Measurements from ENCODE around the gene ACSL5.
"Not testable (repeated sequence)": the region's sequence is repeated elsewhere in the genome, so short reads cannot be mapped to it uniquely, and the experiment has no call there.

Gene ACSL5

GRCh38 chr10:112349521-112350085 is 24.3 kb upstream of the ACSL5 start:
- no peak for DNase-seq (ENCODE audit: low read depth)

GRCh38 chr10:112351146-112351545 is 22.8 kb upstream of the ACSL5 start:
- DNase-seq (ENCODE audit: low read depth): no peak

- DNase-seq (ENCODE audit: low read depth): no peak
Measured at GRCh38 chr10:112352044-112352443, 21.9 kb upstream of the ACSL5 start.

GRCh38 chr10:112353046-112353445 is 20.9 kb upstream of the ACSL5 start:
- no peak for DNase-seq (ENCODE audit: low read depth)

GRCh38 chr10:112356686-112357085 is 17.2 kb upstream of the ACSL5 start:
- DNase-seq (ENCODE audit: low read depth): no peak

- no peak for DNase-seq (ENCODE audit: low read depth)
Measured at GRCh38 chr10:112359606-112360307, 14.2 kb upstream of the ACSL5 start.

- no peak for DNase-seq (ENCODE audit: low read depth)
Measured at GRCh38 chr10:112360308-112361270, 13.3 kb upstream of the ACSL5 start.

- DNase-seq (ENCODE audit: low read depth): no peak
Measured at GRCh38 chr10:112361951-112362751, 11.8 kb upstream of the ACSL5 start.

GRCh38 chr10:112362833-112363232 is 11.1 kb upstream of the ACSL5 start:
- DNase-seq (ENCODE audit: low read depth): no peak

GRCh38 chr10:112363696-112364688 is 9.9 kb upstream of the ACSL5 start:
- DNase-seq (ENCODE audit: low read depth): no peak

- DNase-seq (ENCODE audit: low read depth): no peak
Measured at GRCh38 chr10:112365014-112365432, 8.9 kb upstream of the ACSL5 start.

GRCh38 chr10:112365451-112365850 is 8.5 kb upstream of the ACSL5 start:
- DNase-seq (ENCODE audit: low read depth): no peak

- no peak for DNase-seq (ENCODE audit: low read depth)
Measured at GRCh38 chr10:112366992-112367391, 6.9 kb upstream of the ACSL5 start.

GRCh38 chr10:112367516-112367915 is 6.4 kb upstream of the ACSL5 start:
- no peak for DNase-seq (ENCODE audit: low read depth)

- DNase-seq (ENCODE audit: low read depth): no peak
Measured at GRCh38 chr10:112369495-112370423, 4.2 kb upstream of the ACSL5 start.

GRCh38 chr10:112370424-112370819 is 3.5 kb upstream of the ACSL5 start:
- no peak for DNase-seq (ENCODE audit: low read depth)

- DNase-seq (ENCODE audit: low read depth): not testable (repeated sequence)
Measured at GRCh38 chr10:112371326-112371725, 2.6 kb upstream of the ACSL5 start.

- DNase-seq (ENCODE audit: low read depth): not testable (repeated sequence)
Measured at GRCh38 chr10:112372182-112372810, 1.6 kb upstream of the ACSL5 start.
